Measurements from ENCODE around the gene SYNE2. TPM values are rescaled to one million over a fixed set of nuclear protein-coding genes. Genes with fewer than 3 reads are reported as not detected.
"Not testable (repeated sequence)": the region's sequence is repeated elsewhere in the genome, so short reads cannot be mapped to it uniquely, and the experiment has no call there.

Gene SYNE2, protein sequence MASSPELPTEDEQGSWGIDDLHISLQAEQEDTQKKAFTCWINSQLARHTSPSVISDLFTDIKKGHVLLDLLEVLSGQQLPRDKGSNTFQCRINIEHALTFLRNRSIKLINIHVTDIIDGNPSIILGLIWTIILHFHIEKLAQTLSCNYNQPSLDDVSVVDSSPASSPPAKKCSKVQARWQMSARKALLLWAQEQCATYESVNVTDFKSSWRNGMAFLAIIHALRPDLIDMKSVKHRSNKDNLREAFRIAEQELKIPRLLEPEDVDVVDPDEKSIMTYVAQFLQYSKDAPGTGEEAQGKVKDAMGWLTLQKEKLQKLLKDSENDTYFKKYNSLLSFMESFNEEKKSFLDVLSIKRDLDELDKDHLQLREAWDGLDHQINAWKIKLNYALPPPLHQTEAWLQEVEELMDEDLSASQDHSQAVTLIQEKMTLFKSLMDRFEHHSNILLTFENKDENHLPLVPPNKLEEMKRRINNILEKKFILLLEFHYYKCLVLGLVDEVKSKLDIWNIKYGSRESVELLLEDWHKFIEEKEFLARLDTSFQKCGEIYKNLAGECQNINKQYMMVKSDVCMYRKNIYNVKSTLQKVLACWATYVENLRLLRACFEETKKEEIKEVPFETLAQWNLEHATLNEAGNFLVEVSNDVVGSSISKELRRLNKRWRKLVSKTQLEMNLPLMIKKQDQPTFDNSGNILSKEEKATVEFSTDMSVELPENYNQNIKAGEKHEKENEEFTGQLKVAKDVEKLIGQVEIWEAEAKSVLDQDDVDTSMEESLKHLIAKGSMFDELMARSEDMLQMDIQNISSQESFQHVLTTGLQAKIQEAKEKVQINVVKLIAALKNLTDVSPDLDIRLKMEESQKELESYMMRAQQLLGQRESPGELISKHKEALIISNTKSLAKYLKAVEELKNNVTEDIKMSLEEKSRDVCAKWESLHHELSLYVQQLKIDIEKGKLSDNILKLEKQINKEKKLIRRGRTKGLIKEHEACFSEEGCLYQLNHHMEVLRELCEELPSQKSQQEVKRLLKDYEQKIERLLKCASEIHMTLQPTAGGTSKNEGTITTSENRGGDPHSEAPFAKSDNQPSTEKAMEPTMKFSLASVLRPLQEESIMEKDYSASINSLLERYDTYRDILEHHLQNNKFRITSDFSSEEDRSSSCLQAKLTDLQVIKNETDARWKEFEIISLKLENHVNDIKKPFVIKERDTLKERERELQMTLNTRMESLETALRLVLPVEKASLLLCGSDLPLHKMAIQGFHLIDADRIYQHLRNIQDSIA (N-terminal part only)
- 22.2 and 24.2 TPM in 2 replicates for total RNA-seq (2014; rRNA removed; shearing (Covaris generic))

DNA sequence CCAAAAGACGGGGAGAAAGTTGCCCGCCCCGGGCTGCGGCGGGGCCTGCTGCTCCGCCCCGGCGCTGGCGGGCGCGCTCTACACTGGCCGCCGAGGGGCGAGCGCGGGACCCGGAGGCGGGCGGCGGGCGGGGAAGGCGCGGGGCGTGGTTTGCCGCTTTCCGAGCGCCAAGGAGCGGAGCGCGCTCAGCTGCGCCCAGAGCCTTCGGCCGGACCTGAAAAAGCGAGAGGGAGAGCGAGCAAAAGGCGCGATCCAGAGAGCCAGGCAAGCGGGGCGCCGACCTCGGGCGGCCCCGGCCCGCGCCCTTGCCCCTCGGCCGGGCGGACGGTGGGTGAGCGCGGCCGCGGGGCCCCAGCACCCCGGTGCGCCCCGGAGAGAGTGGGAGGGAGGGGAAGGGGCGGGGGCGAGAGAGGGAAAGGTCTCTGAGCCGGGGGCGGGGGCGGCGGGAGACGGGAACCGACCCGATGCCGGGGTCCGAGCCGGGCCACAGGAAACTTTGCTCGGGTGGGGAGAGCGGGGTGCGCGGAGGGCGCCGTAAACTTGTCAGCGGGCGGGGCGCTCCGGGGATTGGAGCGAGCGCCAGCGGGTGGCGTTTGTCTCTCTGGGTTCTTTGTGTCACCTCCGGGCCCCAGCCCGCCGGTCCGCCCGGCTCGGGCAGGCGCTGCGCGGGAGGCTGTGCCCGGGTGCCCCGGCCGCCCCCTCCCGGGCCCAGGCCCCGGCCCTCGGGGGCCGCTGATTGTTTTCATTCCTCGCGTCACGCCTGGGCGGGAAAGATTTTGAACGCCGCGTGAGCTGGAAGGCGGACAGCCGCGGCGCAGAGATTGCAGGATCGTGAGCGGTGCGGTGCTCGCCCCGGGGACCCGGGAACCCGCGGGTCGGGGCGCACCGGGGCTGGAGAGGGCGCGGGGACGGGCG is at the start of gene SYNE2:
Gene SYNE2, plus strand, starts transcription at position 188 of the 915 bp plus-strand sequence. CDS start 56,145 bp downstream, outside the sequence.
- DNase-seq (ENCODE audit: low read depth): peak; percentile 67

DNA sequence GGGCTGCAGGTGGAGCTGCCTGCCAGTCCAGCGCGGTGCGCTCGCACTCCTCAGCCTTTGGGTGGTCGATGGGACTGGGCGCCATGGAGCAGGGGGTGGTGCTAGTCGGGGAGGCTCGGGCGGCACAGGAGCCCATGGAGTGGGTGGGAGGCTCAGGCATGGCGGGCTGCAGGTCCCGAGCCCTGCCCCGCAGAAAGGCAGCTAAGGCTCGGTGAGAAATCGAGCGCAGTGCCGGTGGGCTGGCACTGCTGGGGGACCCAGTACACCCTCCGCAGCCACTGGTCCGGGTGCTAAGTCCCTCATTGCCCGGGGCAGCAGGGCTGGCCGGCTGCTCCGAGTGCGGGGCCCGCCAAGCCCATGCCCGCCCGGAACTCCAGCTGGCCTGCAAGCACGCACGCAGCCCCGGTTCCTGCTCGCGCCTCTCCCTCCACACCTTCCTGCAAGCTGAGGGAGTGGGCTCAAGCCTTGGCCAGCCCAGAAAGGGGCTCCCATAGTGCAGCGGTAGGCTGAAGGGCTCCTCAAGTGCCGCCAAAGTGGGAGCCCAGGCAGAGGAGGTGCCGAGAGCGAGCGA is 49.5 kb upstream of the SYNE2 start:
- DNase-seq (ENCODE audit: low read depth): not testable (repeated sequence)

DNA sequence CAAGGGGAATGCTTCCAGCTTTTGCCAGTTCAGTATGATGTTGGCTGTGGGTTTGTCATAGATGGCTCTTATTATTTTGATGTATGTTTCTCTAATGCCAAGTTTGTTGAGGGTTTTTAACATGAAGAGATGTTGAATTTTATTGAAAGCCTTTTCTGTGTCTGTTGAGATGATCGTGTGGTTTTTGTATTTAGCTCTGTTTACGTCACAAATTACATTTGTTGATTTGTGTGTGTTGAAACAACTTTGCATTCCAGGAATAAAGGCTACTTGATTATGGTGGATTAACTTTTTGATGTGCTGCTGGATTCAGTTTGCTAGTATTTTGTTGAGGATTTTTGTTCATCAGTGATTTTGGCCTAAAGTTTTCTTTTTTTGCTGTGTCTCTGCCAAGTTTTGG is 46.7 kb upstream of the SYNE2 start:
- DNase-seq (ENCODE audit: low read depth): not testable (repeated sequence)

DNA sequence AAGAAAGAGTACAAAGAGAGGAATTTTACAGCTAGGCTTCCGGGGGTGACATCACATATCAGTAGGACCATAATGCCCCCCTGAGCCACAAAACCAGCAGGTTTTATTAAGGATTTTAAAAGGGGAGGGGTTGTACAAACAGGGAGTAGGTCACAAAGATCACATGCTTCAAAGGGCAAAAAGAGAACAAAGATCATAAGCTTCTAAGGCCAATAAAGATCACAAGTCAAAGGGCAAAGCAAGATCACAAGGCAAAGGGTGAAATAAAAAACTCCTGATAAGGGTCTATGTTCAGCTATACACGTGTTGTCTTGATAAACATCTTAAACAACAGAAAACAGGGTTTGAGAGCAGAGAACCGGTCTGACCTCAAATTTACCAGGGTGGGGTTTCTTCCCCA is 41.1 kb upstream of the SYNE2 start:
- not testable (repeated sequence) for DNase-seq (ENCODE audit: low read depth)

DNA sequence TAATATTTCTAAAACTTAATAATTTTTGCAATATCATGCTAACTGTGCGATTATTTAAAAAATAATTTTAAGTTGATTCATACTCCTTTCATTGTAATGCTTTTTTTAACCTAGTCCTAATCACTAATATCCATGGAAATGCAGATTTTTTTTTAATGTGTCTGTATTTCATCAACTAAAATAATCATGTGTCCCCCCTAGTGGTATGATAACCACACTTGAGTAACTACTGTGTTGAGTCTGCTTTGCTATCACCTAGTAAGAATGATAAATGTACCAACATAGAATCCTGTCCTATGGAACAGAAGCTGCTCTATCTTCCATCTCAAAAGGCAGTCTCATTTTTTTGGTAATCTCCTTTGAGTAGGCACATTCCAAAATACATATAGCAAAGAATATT is 19.1 kb upstream of the SYNE2 start:
- DNase-seq (ENCODE audit: low read depth): no peak

DNA sequence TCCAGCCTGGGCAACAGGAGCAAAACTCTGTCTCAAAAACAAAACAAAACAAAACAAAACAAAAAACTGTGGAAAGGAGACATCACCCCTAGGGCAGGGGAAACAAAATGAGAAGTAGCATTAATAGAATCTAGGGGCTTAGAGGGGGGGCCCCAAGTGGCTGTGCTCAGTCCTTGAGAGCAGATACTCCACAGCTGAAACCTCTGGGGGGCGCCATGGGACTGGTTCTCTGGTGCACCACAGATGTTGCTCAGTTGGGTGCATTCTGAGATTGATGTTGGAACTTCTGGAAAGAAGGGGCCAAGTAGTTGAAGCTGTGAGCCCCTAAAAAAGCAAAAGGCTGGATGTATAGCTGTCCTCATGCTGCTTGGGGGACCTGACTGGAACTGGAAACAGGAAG is 11.8 kb upstream of the SYNE2 start:
- peak; percentile 9 for DNase-seq (ENCODE audit: low read depth)

DNA sequence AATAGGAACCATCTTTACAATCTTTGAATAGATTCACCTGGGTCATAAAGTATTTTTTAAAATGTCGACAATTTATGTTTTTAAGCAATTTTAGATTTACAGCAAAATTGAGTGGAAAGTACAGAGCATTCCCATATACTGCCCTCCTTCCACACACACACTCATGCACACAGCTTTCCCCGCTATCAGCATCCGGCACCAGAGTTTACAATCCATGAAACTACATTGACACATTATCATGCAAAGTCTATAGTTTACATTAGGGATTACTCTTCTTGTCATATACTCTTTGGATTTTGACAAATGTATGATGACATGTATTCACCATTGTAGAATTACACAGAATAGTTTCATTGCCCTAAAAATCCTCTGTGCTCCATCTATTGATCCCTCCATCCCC is 9.0 kb upstream of the SYNE2 start:
- DNase-seq (ENCODE audit: low read depth): no peak

DNA sequence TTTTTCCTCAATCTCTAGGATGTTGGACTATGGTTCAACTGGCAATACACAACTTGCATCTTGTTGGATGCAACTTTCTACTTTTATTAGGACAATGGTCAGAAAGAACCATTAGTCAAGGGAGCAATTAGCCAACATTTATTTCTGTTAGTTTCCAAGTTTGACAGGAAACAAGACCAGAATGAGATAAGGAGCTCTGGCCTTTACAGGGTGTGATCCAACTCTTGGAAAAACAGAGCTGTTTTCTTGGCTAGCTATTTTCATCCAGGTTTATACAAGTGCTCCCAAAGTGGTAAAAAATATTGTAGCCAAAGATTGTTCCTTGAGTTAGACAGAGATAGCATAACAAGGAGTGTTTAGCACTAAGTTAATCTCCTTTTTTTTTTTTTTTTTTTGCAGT is 3.9 kb upstream of the SYNE2 start:
- DNase-seq (ENCODE audit: low read depth): no peak

DNA sequence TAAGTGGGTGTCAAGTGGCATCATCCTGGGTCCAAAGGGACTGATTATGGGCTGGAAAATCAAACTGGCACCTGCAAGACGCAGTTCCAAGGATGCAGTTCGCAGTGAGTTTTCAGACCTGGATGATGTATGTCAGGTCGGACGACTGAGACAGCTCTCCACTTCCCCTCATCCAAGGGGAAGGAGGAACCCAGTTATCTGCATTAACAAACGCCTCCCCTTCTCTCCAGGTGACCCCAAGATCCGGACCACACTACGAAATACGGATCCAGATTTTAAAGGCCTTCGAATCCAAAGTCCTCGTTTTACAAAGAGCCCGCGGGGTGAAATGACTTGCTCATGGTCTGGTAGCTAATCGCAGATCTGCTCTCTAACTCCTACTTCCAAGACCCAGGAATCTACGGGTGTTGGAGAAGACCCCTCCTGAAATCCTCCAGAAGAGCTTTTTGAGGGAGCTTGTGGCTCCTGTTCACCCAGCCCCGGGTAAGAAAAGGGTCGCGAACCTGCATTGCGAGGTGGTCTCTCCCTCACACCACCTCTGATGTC is 460 bp upstream of the SYNE2 start:
- peak; percentile 11 for DNase-seq (ENCODE audit: low read depth)

DNA sequence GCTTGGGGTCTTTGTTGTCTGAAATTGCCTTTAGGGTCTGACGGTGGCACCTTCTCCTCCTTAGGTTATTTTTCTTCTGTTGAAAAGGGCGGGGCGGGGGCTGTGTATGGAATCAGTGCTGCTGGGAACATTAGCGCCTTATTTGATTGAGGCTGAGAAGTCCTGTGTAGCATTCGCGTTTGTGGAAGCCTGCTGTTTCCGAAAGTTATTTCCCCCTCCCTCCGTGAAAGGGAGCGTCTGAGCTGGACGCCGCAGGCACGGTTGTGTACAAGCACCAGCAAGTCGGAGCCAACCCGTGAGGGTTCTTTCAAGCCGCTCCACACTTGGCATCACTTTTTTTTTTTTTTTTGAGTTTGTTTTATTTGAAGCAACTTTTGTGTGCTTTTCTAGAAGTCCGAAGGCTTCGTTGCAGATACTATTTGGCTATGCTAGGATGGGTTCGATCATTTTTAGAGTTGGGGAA is 1.1 kb downstream of the SYNE2 start:
- peak; percentile 77 for DNase-seq (ENCODE audit: low read depth)

DNA sequence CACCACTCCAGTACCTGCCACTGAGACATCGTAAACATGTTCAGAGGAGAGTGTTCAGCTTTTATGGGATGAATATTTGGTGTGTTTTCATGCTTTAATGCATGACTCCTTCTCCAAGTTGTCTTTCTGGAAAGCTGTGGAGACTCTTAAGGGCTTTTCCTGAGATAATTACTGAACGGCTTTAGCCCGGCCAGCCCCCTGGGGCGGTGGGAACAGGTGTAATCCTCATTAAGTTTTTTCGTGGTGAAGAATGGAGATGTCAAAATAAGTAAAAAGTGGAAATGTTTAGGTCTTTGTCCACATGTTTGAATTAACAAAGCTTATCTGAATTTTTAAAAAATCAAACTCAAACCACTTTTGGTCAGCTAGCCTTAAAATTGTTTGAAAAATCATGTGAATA is 1.5 kb downstream of the SYNE2 start:
- no peak for DNase-seq (ENCODE audit: low read depth)

DNA sequence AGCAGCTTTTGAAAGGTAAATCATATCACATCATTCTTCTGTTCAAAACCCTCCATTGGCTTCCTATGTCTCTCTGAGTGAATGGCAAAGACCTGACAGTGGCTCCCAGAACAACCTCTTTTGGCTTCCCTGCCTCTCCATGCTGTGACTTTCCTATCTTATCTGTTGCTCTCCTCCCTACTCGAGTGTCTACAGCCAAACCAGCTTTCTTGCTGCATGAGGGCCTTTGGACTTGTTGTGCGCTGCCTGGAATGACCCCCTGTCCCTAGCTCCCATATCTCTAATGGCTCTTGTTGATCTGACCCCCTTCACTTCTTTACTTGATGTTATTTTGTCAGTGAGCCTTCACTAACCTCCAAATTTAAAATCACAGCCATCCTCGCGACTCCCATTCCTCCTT is 2.5 kb downstream of the SYNE2 start:
- DNase-seq (ENCODE audit: low read depth): no peak

DNA sequence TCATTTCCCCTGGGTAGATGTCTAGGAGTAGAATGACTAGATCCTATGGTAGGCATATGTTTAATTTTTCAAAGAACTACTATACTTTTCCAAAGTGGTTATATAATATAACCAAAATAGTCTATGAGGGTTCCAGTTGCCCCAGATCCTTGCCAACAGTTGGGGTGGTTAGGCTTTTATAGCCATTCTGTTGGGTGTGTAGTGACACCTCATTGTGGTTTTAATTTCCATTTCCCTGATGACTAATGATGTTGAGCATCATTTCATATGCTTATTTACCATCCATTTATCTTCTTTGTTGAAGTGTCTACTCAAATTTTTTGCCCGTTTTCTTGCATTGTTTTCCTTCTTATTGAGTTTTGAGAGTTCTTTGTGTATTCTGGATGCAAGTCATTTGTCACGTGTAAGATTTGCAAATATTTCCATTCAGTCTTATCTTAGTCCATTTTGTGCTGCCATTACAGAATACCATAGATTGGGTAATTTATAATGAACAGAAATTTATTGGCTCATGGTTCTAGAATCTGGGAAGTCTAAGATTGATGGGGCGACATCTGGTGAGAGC is 4.7 kb downstream of the SYNE2 start:
- peak; percentile 23 for DNase-seq (ENCODE audit: low read depth)

DNA sequence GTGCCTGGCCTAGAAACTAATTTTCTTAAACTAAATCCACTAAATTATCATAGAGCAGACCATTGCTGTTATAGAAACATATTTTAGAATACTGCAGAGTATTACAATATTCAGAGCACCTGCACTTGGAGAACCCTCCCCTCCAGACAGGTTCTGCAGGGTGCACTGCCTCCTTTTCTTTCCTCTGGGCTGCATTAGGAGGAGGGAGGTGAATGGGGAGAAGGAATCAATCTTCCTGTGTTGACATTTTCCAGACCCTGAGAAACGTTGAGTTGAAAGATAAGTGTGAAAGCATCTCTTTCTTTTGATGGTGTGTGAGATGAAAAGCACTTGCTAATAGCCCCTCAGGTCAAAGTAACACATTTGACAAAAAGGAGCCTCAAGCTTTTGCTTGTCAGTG is 7.3 kb downstream of the SYNE2 start:
- DNase-seq (ENCODE audit: low read depth): no peak

DNA sequence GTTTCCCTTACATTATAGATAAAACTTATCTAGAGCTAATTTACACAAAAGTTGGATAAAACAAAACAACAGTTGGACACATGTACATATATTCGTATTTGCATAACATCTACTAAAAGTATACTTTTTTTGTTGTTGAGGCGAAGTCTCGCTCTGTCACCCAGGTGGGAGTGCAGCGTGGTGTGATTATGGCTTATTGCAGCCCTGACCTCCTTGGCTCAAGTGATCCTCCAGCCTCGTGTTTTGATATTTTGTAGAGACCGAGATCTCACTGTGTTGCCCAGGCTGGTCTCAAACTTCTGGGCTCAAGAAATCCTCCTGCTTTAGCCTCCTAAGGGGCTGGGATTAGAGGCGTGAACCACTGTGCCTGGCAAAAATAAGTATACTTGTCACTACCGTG is 9.4 kb downstream of the SYNE2 start:
- DNase-seq (ENCODE audit: low read depth): no peak

DNA sequence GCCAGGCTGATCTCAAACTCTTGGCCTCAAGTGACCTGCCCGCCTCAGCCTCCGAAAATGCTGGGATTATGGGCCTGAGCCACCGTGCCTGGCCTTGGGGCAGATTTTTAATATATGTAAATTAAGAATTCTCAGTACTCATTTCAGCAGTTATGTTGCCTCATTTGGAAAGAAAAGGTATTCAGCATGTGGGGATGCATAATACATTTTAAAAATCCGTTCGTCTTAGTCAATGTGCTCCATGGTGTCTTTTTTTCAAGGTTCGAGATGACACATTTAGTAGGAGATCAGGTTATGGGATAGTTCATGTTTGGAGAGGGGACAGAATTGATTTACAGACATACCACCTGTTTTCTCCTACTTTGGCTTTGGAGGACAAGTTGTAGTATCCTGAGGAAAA is 10.2 kb downstream of the SYNE2 start:
- no peak for DNase-seq (ENCODE audit: low read depth)

DNA sequence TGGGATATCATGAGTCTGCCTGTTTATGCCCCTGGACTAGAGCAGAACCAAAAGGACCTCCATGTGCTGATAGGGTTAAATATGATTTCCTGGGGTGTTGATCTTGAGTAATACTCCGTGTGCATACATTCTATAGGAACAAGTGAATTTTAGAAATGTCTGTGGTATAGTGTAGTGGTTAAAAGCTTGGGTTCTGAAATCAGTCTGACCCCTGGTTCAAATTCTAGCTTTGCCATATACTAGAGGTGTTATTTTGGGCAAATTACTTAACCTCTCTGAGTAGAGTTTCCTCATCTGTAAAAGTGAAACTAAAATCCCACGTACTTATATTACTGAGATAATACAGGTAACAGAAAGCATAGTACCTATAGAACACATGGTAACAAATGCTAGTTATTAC is 12.0 kb downstream of the SYNE2 start:
- DNase-seq (ENCODE audit: low read depth): not testable (repeated sequence)

DNA sequence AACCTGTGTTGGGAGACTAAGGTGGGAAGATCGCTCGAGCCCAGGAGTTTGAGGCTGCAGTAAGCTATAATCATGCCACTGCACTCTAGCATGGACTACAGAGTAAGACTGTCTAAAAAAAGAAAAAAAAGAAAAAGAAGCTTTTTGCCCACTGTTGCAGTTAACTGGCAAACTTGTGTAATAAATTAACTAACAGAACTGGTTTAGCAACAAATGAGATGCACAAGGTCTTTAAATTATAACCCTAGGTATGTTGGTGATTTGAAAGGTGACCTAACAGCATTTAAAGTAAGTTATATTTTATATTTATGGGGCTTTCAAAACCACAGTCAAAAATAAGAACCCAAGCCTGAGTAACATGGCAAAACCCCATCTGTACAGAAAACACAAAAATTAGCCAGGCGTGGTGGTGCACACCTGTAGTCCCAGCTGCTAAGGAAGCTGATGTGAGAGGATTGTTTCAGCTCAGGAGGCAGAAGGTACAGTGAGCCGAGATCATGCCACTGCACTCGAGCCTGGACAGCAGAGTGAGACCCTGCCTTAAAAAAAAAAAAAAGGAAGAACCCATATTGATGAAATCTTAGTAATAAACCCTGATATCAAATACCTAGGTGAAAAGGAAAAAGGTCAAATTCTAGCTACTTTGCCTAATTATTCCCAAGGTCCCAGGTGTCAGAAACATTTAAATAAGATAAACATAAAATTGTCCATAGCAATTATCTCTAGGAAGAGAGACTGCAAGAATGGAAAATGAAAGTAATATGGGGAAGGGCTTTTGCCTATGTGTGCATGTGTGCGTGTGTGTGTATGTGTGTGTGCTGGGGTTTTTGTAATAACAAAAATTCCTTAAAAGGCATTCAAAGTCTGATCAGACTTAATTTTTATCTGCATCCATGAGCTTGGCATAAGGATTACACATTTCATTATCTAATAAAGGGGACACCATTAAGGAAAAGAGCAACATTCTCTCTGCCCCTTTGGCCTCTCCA is 15.4 kb downstream of the SYNE2 start:
- peak; percentile 31 for DNase-seq (ENCODE audit: low read depth)

Data from RPMI7951 (cell line).